Retinal pigment epithelial cell (primary cell): ENCODE data around the gene LAMB3.

Experiments used
- DNase-seq: peaks from one replicate; pipeline ENCODE4 v3.0.0-alpha.2; 2010; ENCODE audit warnings: low read depth
- H3K4me3 ChIP-seq: 2 replicates; pipeline ENCODE4 v1.5.1; 2011; ENCODE audit warnings: mild to moderate bottlenecking, low read length, control low read depth, moderate library complexity
- TF ChIP-seq, protein P1 (sequence below): conservative IDR thresholded peaks from 2 replicates; pipeline ENCODE4 v1.5.1; 2011; ENCODE audit warnings: low read depth, low read length, control low read depth, inconsistent platforms

LAMB3 gene

GRCh38 chr1:209673631-209674417 lies 21.6 kb upstream of the LAMB3 start:
- H3K4me3 ChIP-seq = no peak overlapping the region
- TF ChIP-seq, protein P1, sequence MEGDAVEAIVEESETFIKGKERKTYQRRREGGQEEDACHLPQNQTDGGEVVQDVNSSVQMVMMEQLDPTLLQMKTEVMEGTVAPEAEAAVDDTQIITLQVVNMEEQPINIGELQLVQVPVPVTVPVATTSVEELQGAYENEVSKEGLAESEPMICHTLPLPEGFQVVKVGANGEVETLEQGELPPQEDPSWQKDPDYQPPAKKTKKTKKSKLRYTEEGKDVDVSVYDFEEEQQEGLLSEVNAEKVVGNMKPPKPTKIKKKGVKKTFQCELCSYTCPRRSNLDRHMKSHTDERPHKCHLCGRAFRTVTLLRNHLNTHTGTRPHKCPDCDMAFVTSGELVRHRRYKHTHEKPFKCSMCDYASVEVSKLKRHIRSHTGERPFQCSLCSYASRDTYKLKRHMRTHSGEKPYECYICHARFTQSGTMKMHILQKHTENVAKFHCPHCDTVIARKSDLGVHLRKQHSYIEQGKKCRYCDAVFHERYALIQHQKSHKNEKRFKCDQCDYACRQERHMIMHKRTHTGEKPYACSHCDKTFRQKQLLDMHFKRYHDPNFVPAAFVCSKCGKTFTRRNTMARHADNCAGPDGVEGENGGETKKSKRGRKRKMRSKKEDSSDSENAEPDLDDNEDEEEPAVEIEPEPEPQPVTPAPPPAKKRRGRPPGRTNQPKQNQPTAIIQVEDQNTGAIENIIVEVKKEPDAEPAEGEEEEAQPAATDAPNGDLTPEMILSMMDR = no peak
- DNase-seq = no peak

DNA sequence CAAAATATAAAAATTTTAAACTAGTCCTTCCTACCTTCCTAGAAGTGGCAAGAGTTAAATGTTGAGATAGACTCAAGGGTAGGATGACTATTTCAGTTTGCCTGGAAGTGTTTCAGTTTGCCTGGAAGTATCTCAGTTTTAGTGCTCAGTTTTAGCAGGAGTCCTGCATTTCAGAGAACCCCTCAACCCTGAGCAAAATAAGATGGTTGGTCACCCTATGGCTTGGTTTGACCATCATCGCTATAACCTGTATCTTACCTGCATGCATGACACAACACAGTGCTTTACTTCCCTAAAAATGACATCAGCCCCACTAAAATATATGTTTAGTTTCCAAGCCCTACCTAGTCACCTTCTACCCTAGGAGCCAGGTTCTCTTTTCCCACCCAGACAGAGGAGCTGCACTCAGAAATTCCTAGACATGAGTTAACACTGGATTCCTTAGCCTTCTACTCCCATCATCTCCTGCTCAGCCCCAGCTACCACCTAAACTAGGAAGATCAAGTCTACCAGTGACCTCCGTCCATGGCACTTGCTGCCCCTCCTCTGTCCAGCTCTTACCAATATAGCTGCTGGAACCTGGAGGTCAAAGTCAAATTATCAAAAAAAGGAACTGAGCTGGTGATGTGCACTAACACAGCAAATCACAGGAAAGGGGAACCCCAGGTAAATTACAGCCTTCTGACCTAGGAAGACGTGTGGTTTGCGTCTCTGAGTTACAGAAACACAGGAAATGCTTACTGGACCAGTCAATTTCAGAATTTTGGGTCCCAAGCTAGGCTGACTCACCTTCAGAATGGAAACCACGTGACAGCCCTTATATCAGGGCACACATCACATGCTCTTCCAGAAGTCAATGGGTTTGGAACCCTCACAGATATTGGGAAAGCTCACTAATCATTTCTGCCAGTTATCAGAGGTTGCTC lies 20.7 kb upstream of the LAMB3 start:
- no peak overlapping the region for H3K4me3 ChIP-seq
- TF ChIP-seq, protein P1 = no peak
- no peak for DNase-seq

- no peak for DNase-seq
- TF ChIP-seq, protein P1 = no peak
These were observed 18.3 kb upstream of the LAMB3 start for GRCh38 chr1:209670441-209671082.

DNA sequence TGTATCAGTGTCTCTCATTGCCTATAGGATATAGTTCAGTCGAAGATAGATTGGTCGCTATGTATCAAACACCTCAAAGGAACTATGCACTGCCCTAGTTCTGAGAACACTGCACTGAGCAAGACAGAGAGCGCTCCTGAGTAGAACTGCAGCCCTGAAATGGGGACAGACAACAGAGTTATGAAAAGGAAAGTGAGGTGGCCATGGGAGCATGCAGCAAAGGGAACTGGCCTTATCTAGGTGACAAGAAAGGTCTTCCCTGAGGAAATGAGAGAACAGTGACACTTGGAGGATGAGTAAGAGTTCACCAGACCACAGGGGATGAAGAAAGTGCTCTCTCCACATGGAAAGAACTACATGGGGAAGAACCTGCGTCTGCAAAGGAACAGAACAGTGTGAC lies 15.5 kb upstream of the LAMB3 start:
- no peak for DNase-seq
- TF ChIP-seq, protein P1 = no peak
- H3K4me3 ChIP-seq = no peak overlapping the region

More at GRCh38 chr1:209670441-209671082, 18.3 kb upstream of the LAMB3 start:
- H3K4me3 ChIP-seq = no peak overlapping the region

- TF ChIP-seq, protein P1 = no peak
- H3K4me3 ChIP-seq = no peak overlapping the region
- DNase-seq = no peak
These were observed 14.9 kb upstream of the LAMB3 start for GRCh38 chr1:209667103-209667502.

DNA sequence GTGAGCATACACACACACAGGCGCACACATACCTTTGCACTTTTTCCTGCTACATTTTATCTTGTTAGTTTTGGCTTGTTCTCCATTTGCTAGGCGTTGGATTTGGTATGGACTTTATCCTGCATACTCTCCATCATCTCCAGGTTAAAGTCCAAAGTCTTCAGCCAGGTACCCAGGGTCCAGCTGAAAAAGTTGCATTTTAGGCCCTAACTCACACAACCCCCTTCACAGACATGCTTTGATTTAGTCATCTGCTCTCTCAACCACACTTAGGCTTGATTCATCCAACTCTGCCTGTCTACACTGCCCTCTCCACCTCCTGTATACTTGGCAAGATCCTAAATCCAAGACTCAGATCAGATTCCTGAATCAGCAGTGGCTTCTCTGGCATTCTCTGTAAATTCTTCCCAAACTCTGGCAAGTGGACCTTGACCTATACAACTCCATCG lies 10.7 kb upstream of the LAMB3 start:
- H3K4me3 ChIP-seq = no peak overlapping the region
- TF ChIP-seq, protein P1 = no peak
- DNase-seq = no peak
